ENCODE data around the gene POGLUT3. TPM values are rescaled to one million over a fixed set of nuclear protein-coding genes. Genes with fewer than 3 reads are reported as not detected.

POGLUT3 gene
- total RNA-seq, 2 experiments from 2014 or later, result 5.5 to 5.9 TPM

GRCh38 chr11:108516125-108516524, 17.9 kb upstream of the POGLUT3 start:
- Mint-ChIP-seq H3K27ac (no peak overlapping the region), H3K27me3 (peaks cover 11% of the 10 kb centered on the region), H3K36me3 (ENCODE audit: low read depth) (peaks cover 28% of the 10 kb centered on the region), H3K9me3 (no peaks in the 10 kb centered on the region), H3K4me1 (ENCODE audit: low read depth) (no peaks in the 10 kb centered on the region), H3K4me3 (no peak overlapping the region)
- H3K36me3 ChIP-seq (ENCODE audit: insufficient read depth, low read length), result peaks cover 3% of the 10 kb centered on the region
- DNase-seq (no peak), ATAC-seq (ENCODE audit: poor library complexity) (no peak)
- TF ChIP-seq CTCF (IDR thresholded peaks at IDR 0.05), result no peak
- H3K4me3 ChIP-seq (ENCODE audit: low read length), result no peak overlapping the region
- ChIA-PET CTCF (interaction anchor here (0.7 kb wide), 1 partner anchor 1563 kb away, joined by 3 read pairs; no protein-coding TSS in a partner anchor), POLR2A (interaction anchor here (0.6 kb wide), 1 partner anchor 8 kb away, joined by 3 read pairs; no protein-coding TSS in a partner anchor)
- no peaks in the 10 kb centered on the region for H3K9me3 ChIP-seq (ENCODE audit: control insufficient read depth in 1 of 2, insufficient read depth in 1 of 2, low read length in 2 of 2)
- H3K27me3 ChIP-seq (ENCODE audit: control insufficient read depth in 1 of 2, insufficient read depth in 2 of 2, low read length in 2 of 2), result no peaks in the 10 kb centered on the region
- H3K27ac ChIP-seq (ENCODE audit: low read depth in 1 of 2, low read length in 2 of 2), result no peak overlapping the region
- H3K4me1 ChIP-seq (ENCODE audit: insufficient read depth, low read length), result no peaks in the 10 kb centered on the region
- intact Hi-C loops (cut with DNase I, micrococcal nuclease), result no loop called here

- POLR2A ChIA-PET, result no interaction called here
- intact Hi-C loops (cut with DNase I, micrococcal nuclease), result no loop called here
These were observed 14.5 kb upstream of the POGLUT3 start for GRCh38 chr11:108512708-108513107.

GRCh38 chr11:108511851-108512474, 13.8 kb upstream of the POGLUT3 start:
- H3K27ac ChIP-seq (ENCODE audit: low read depth in 1 of 2, low read length in 2 of 2), result no peak overlapping the region
- no peak overlapping the region for H3K4me3 ChIP-seq (ENCODE audit: low read length)
- no peaks in the 10 kb centered on the region for H3K4me1 ChIP-seq (ENCODE audit: insufficient read depth, low read length)
- no peaks in the 10 kb centered on the region for H3K27me3 ChIP-seq (ENCODE audit: control insufficient read depth in 1 of 2, insufficient read depth in 2 of 2, low read length in 2 of 2)
- no peak overlapping the region for H3K27ac Mint-ChIP-seq
- H3K9me3 ChIP-seq (ENCODE audit: control insufficient read depth in 1 of 2, insufficient read depth in 1 of 2, low read length in 2 of 2), result no peaks in the 10 kb centered on the region
- ATAC-seq (ENCODE audit: poor library complexity) (no peak), DNase-seq (no peak)
- peaks cover 11% of the 10 kb centered on the region for H3K27me3 Mint-ChIP-seq
- no peaks in the 10 kb centered on the region for H3K9me3 Mint-ChIP-seq
- no peaks in the 10 kb centered on the region for H3K4me1 Mint-ChIP-seq (ENCODE audit: low read depth)
- TF ChIP-seq CTCF (IDR thresholded peaks at IDR 0.05), result no peak
- no peak overlapping the region for H3K4me3 Mint-ChIP-seq
- CTCF ChIA-PET, result no interaction called here
- intact Hi-C loops (cut with DNase I, micrococcal nuclease), result no loop called here
- peaks cover 3% of the 10 kb centered on the region for H3K36me3 ChIP-seq (ENCODE audit: insufficient read depth, low read length)
- H3K36me3 Mint-ChIP-seq (ENCODE audit: low read depth), result peaks cover 28% of the 10 kb centered on the region
- POLR2A ChIA-PET, result no interaction called here

More at GRCh38 chr11:108512708-108513107, 14.5 kb upstream of the POGLUT3 start:
- no peaks in the 10 kb centered on the region for H3K4me1 Mint-ChIP-seq (ENCODE audit: low read depth)
- Histone ChIP-seq H3K9me3 (ENCODE audit: control insufficient read depth in 1 of 2, insufficient read depth in 1 of 2, low read length in 2 of 2) (no peaks in the 10 kb centered on the region), H3K4me1 (ENCODE audit: insufficient read depth, low read length) (no peaks in the 10 kb centered on the region), H3K4me3 (ENCODE audit: low read length) (no peak overlapping the region), H3K27me3 (ENCODE audit: control insufficient read depth in 1 of 2, insufficient read depth in 2 of 2, low read length in 2 of 2) (no peaks in the 10 kb centered on the region), H3K36me3 (ENCODE audit: insufficient read depth, low read length) (peaks cover 3% of the 10 kb centered on the region), H3K27ac (ENCODE audit: low read depth in 1 of 2, low read length in 2 of 2) (no peak overlapping the region)
- no peak overlapping the region for H3K27ac Mint-ChIP-seq
- peaks cover 28% of the 10 kb centered on the region for H3K36me3 Mint-ChIP-seq (ENCODE audit: low read depth)
- DNase-seq (no peak), ATAC-seq (ENCODE audit: poor library complexity) (no peak)
- no peaks in the 10 kb centered on the region for H3K9me3 Mint-ChIP-seq
- CTCF ChIA-PET, result no interaction called here
- H3K27me3 Mint-ChIP-seq, result peaks cover 11% of the 10 kb centered on the region
- H3K4me3 Mint-ChIP-seq, result no peak overlapping the region
- no peak for TF ChIP-seq CTCF (IDR thresholded peaks at IDR 0.05)

Data from CD4-positive, alpha-beta T cell (primary cell).